ENCODE results near the gene NRBF2. TPM values are rescaled to one million over a fixed set of nuclear protein-coding genes. Genes with fewer than 3 reads are reported as not detected.
"Not testable (repeated sequence)": the region's sequence is repeated elsewhere in the genome, so short reads cannot be mapped to it uniquely, and the experiment has no call there.

The NRBF2 gene
- total RNA-seq, 2 donors from 2014 or later: 13.1 to 15.6 TPM

GRCh38 chr10:63145782-63146181, 12.7 kb downstream of the NRBF2 start:
- H3K27ac ChIP-seq: no peak overlapping the region
- H3K4me1 ChIP-seq (ENCODE audit: control insufficient read depth in 1 of 2, low read depth in 2 of 2): peaks cover 0 to 11% of the 10 kb centered on the region in 2 donors
- no peak for ATAC-seq (ENCODE audit: insufficient number of reproducible peaks, low FRiP score, low read depth)
- H3K27me3 ChIP-seq (replicated peaks; ENCODE audit: insufficient read depth): no peaks in the 10 kb centered on the region
- DNase-seq (ENCODE audit: low spot score): no peak
- H3K9me3 ChIP-seq: no peaks in the 10 kb centered on the region
- TF ChIP-seq CTCF (IDR thresholded peaks at IDR 0.05): no peak
- H3K4me3 ChIP-seq: no peak overlapping the region
- H3K36me3 ChIP-seq: no peaks in the 10 kb centered on the region

GRCh38 chr10:63146503-63146902, 13.4 kb downstream of the NRBF2 start:
- TF ChIP-seq CTCF (IDR thresholded peaks at IDR 0.05): no peak
- Histone ChIP-seq H3K27me3 (replicated peaks; ENCODE audit: insufficient read depth) (no peaks in the 10 kb centered on the region), H3K9me3 (no peaks in the 10 kb centered on the region), H3K4me1 (ENCODE audit: control insufficient read depth in 1 of 2, low read depth in 2 of 2) (peaks cover 0 to 11% of the 10 kb centered on the region in 2 donors), H3K36me3 (no peaks in the 10 kb centered on the region), H3K4me3 (no peak overlapping the region), H3K27ac (no peak overlapping the region)
- ATAC-seq (ENCODE audit: insufficient number of reproducible peaks, low FRiP score, low read depth) (no peak), DNase-seq (ENCODE audit: low spot score) (no peak)

GRCh38 chr10:63150745-63151144, 17.6 kb downstream of the NRBF2 start:
- ATAC-seq (ENCODE audit: insufficient number of reproducible peaks, low FRiP score, low read depth) (no peak), DNase-seq (ENCODE audit: low spot score) (no peak)
- Histone ChIP-seq H3K4me3 (no peak overlapping the region), H3K9me3 (no peaks in the 10 kb centered on the region), H3K27ac (no peak overlapping the region), H3K27me3 (replicated peaks; ENCODE audit: insufficient read depth) (no peaks in the 10 kb centered on the region), H3K36me3 (peaks cover 19% of the 10 kb centered on the region), H3K4me1 (ENCODE audit: control insufficient read depth in 1 of 2, low read depth in 2 of 2) (peaks cover 0 to 11% of the 10 kb centered on the region in 2 donors)
- TF ChIP-seq CTCF (IDR thresholded peaks at IDR 0.05): no peak

GRCh38 chr10:63153868-63154545, 20.9 kb downstream of the NRBF2 start:
- not testable (repeated sequence) for ATAC-seq (ENCODE audit: insufficient number of reproducible peaks, low FRiP score, low read depth); H3K4me3 ChIP-seq; H3K27me3 ChIP-seq (replicated peaks; ENCODE audit: insufficient read depth); H3K27ac ChIP-seq; DNase-seq (ENCODE audit: low spot score); H3K4me1 ChIP-seq (ENCODE audit: control insufficient read depth in 1 of 2, low read depth in 2 of 2); H3K9me3 ChIP-seq
- H3K36me3 ChIP-seq: peaks cover 19% of the 10 kb centered on the region

- no peaks in the 10 kb centered on the region for H3K27me3 ChIP-seq (replicated peaks; ENCODE audit: insufficient read depth)
- no peak for DNase-seq (ENCODE audit: low spot score)
- H3K4me1 ChIP-seq (ENCODE audit: control insufficient read depth in 1 of 2, low read depth in 2 of 2): no peaks in the 10 kb centered on the region
- no peak overlapping the region for H3K27ac ChIP-seq
- H3K4me3 ChIP-seq: no peak overlapping the region
- no peak for ATAC-seq (ENCODE audit: insufficient number of reproducible peaks, low FRiP score, low read depth)
- no peaks in the 10 kb centered on the region for H3K9me3 ChIP-seq
- H3K36me3 ChIP-seq: peaks cover 19% of the 10 kb centered on the region
- no peak for TF ChIP-seq CTCF (IDR thresholded peaks at IDR 0.05)
These were observed 21.6 kb downstream of the NRBF2 start for GRCh38 chr10:63154546-63155387.
